Astrocyte (in vitro differentiated cells and primary cell): ENCODE measurements around the gene NTM. TPM values are rescaled to one million over a fixed set of nuclear protein-coding genes. Genes with fewer than 3 reads are reported as not detected.

ENCODE experiments used
- DNase-seq: peaks from one replicate; pipeline ENCODE4 v3.0.0-alpha.2; 2010; ENCODE audit warnings: low read depth
- FAIRE-seq: peaks from 2 replicates; lab custom pipeline; 2011; peaks lifted over from hg19 to GRCh38; lab: Jason Lieb, UNC
- H2AFZ ChIP-seq: 2 replicates; pipeline ENCODE4 v1.6.0; 2012; ENCODE audit warnings: low read depth, low read length, inconsistent platforms
- H3K27ac ChIP-seq: 2 replicates; pipeline ENCODE4 v1.5.1; 2011; ENCODE audit warnings: low read depth, low read length, inconsistent platforms
- H3K27me3 ChIP-seq: 2 replicates; pipeline ENCODE4 v1.6.0; 2011; ENCODE audit warnings: low read length, inconsistent platforms; ENCODE audit not compliant: insufficient read depth
- H3K36me3 ChIP-seq: 2 replicates; pipeline ENCODE4 v1.5.1; 2011; ENCODE audit warnings: low read length, inconsistent platforms; ENCODE audit not compliant: insufficient read depth
- H3K4me1 ChIP-seq: 2 replicates; pipeline ENCODE4 v1.5.1; 2011; ENCODE audit warnings: low read length, inconsistent platforms; ENCODE audit not compliant: insufficient read depth
- H3K4me2 ChIP-seq: 2 replicates; pipeline ENCODE4 v1.6.0; 2012; ENCODE audit warnings: low read length, inconsistent platforms
- H3K4me3 ChIP-seq: 2 replicates; pipeline ENCODE4 v1.5.1; 2011; ENCODE audit warnings: low read depth, mild to moderate bottlenecking, low read length, inconsistent platforms; ENCODE audit not compliant: insufficient read depth
- H3K79me2 ChIP-seq: 2 replicates; pipeline ENCODE4 v1.6.0; 2012; ENCODE audit warnings: mild to moderate bottlenecking, low read length, inconsistent platforms; ENCODE audit not compliant: insufficient read depth
- H3K9ac ChIP-seq: 2 replicates; pipeline ENCODE4 v1.6.0; 2012; ENCODE audit warnings: mild to moderate bottlenecking, low read length, inconsistent platforms
- H3K9me3 ChIP-seq: 2 replicates; pipeline ENCODE4 v1.5.1; 2012; ENCODE audit warnings: low read depth, mild to moderate bottlenecking, low read length, inconsistent platforms; ENCODE audit not compliant: insufficient read depth
- H4K20me1 ChIP-seq: 2 replicates; pipeline ENCODE4 v1.6.0; 2012; ENCODE audit warnings: low read length, inconsistent platforms; ENCODE audit not compliant: insufficient read depth
- H3K27ac Mint-ChIP-seq: one replicate; pipeline ENCODE4 v1.8.0; 2021; ENCODE audit warnings: mild to moderate bottlenecking, mixed read lengths; ENCODE audit not compliant: unreplicated experiment
- H3K27me3 Mint-ChIP-seq: one replicate; pipeline ENCODE4 v1.8.0; 2021; ENCODE audit warnings: low read depth, mixed read lengths; ENCODE audit not compliant: unreplicated experiment
- H3K36me3 Mint-ChIP-seq: one replicate; pipeline ENCODE4 v1.8.0; 2021; ENCODE audit warnings: low read depth, mixed read lengths; ENCODE audit not compliant: unreplicated experiment
- H3K4me1 Mint-ChIP-seq: one replicate; pipeline ENCODE4 v1.8.0; 2021; ENCODE audit warnings: low read depth, mixed read lengths; ENCODE audit not compliant: unreplicated experiment
- H3K4me3 Mint-ChIP-seq: one replicate; pipeline ENCODE4 v1.8.0; 2021; ENCODE audit warnings: mild to moderate bottlenecking, moderate library complexity, mixed read lengths; ENCODE audit not compliant: unreplicated experiment
- H3K9me3 Mint-ChIP-seq: one replicate; pipeline ENCODE4 v1.8.0; 2021; ENCODE audit warnings: mild to moderate bottlenecking, mixed read lengths; ENCODE audit not compliant: unreplicated experiment
- EZH2 ChIP-seq: IDR thresholded peaks from 2 replicates; pipeline ENCODE4 v1.6.1; 2012; ENCODE audit warnings: mild to moderate bottlenecking, low read length, inconsistent platforms; ENCODE audit not compliant: insufficient read depth
- total RNA-seq: library from RNA; stranded (reverse); gene quantifications from 2 replicates; pipeline ENCODE4 v1.2.1, GENCODE V29; 2021
- TF ChIP-seq, protein P1 (sequence below): IDR thresholded peaks from 2 replicates; pipeline ENCODE4 v1.5.1; 2011; ENCODE audit warnings: low read depth, mild to moderate bottlenecking, inconsistent platforms, low read length, moderate library complexity; ENCODE audit not compliant: insufficient read depth

NTM gene
- total RNA-seq, 1 donor from 2014 or later = 98.2 TPM

DNA sequence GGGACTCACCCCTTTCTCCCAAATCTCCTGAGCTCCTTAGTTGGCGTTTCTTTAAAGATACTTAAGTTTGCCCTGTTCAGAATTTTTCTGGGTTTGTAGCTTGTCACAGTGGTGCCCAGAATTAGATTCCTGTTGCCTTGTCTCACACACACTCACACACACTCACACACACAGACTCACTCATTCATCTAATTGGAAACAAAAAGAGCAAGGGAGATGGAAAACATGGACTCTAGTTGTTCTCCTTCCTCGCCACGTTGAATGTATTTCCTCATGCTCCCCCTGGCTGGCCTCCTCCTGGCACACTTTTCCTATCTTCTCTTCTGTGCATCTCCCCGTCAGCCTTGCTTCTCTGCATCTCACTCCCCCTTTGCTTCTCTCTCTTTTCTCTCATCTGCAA, 752.3 kb downstream of the NTM start:
- no peak overlapping the region for H3K9ac ChIP-seq
- H3K79me2 ChIP-seq = peaks cover 50% of the 10 kb centered on the region
- no peak overlapping the region for H2AFZ ChIP-seq
- peaks cover 31% of the 10 kb centered on the region for H3K4me1 ChIP-seq
- H3K4me3 ChIP-seq = no peak overlapping the region
- Mint-ChIP-seq H3K9me3 (peaks cover 4% of the 10 kb centered on the region), H3K27ac (no peak overlapping the region), H3K36me3 (peaks cover 8% of the 10 kb centered on the region), H3K4me3 (no peak overlapping the region), H3K4me1 (peaks cover 7% of the 10 kb centered on the region), H3K27me3 (no peaks in the 10 kb centered on the region)
- H3K27ac ChIP-seq = no peak overlapping the region
- H3K27me3 ChIP-seq = no peaks in the 10 kb centered on the region
- no peaks in the 10 kb centered on the region for H4K20me1 ChIP-seq
- FAIRE-seq = no peak
- TF ChIP-seq EZH2 = no peak
- TF ChIP-seq, protein P1, sequence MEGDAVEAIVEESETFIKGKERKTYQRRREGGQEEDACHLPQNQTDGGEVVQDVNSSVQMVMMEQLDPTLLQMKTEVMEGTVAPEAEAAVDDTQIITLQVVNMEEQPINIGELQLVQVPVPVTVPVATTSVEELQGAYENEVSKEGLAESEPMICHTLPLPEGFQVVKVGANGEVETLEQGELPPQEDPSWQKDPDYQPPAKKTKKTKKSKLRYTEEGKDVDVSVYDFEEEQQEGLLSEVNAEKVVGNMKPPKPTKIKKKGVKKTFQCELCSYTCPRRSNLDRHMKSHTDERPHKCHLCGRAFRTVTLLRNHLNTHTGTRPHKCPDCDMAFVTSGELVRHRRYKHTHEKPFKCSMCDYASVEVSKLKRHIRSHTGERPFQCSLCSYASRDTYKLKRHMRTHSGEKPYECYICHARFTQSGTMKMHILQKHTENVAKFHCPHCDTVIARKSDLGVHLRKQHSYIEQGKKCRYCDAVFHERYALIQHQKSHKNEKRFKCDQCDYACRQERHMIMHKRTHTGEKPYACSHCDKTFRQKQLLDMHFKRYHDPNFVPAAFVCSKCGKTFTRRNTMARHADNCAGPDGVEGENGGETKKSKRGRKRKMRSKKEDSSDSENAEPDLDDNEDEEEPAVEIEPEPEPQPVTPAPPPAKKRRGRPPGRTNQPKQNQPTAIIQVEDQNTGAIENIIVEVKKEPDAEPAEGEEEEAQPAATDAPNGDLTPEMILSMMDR = no peak
- no peaks in the 10 kb centered on the region for H3K36me3 ChIP-seq
- no peaks in the 10 kb centered on the region for H3K9me3 ChIP-seq
- no peak overlapping the region for H3K4me2 ChIP-seq
- no peak for DNase-seq

- H3K27ac Mint-ChIP-seq = no peak overlapping the region
- DNase-seq = no peak
- Histone ChIP-seq H2AFZ (no peak overlapping the region), H4K20me1 (no peaks in the 10 kb centered on the region), H3K4me2 (no peak overlapping the region), H3K4me3 (no peak overlapping the region), H3K27me3 (no peaks in the 10 kb centered on the region), H3K9ac (no peak overlapping the region), H3K79me2 (peaks cover 49% of the 10 kb centered on the region), H3K9me3 (no peaks in the 10 kb centered on the region), H3K4me1 (peaks cover 31% of the 10 kb centered on the region), H3K27ac (no peak overlapping the region), H3K36me3 (no peaks in the 10 kb centered on the region)
- TF ChIP-seq, protein P1 = no peak
- TF ChIP-seq EZH2 = no peak
- FAIRE-seq = no peak
- H3K4me1 Mint-ChIP-seq = peaks cover 7% of the 10 kb centered on the region
- H3K36me3 Mint-ChIP-seq = peaks cover 8% of the 10 kb centered on the region
- H3K27me3 Mint-ChIP-seq = no peaks in the 10 kb centered on the region
- H3K4me3 Mint-ChIP-seq = no peak overlapping the region
- peaks cover 4% of the 10 kb centered on the region for H3K9me3 Mint-ChIP-seq
Observed at GRCh38 chr11:132123449-132123848, 753.0 kb downstream of the NTM start.
